ENCODE data around the gene PQBP1. TPM values are rescaled to one million over a fixed set of nuclear protein-coding genes. Genes with fewer than 3 reads are reported as not detected.

PQBP1 gene
- total and polyA plus RNA-seq, 4 donors, result 22.0 to 44.3 (median 37.3) TPM

DNA sequence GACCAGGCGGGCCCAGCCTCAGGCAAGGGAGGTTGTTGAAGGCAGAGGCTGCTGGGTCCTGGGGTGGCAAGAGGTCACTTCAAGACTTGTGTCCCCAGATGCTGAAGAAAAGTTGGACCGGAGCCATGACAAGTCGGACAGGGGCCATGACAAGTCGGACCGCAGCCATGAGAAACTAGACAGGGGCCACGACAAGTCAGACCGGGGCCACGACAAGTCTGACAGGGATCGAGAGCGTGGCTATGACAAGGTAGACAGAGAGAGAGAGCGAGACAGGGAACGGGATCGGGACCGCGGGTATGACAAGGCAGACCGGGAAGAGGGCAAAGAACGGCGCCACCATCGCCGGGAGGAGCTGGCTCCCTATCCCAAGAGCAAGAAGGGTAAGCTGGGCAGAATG lies 4.4 kb downstream of the PQBP1 start:
- Histone ChIP-seq H3K36me3 (ENCODE audit: control insufficient read depth in 4 of 4, insufficient read depth in 3 of 4, low read depth in 1 of 4, low read length in 3 of 4) (peaks cover 4 to 48% (median 12%) of the 10 kb centered on the region in 4 donors), H3K27me3 (ENCODE audit: control insufficient read depth in 4 of 4, insufficient read depth in 4 of 4, low read length in 3 of 4) (no peaks in the 10 kb centered on the region)
- 97% methylated on average over 20 of the region's 20 CpGs for WGBS

DNA sequence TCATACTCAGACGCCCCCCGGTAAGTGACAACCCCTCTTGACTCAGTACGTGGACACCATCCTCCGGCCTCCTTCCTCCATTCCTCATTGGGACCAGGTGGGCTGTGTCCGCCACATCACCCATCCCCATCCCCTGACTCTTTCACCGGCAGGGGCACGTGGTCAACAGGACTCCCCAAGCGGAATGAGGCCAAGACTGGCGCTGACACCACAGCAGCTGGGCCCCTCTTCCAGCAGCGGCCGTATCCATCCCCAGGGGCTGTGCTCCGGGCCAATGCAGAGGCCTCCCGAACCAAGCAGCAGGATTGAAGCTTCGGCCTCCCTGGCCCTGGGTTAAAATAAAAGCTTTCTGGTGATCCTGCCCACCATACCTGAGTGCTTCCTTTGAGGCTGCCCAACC lies 5.0 kb downstream of the PQBP1 start:
- TF ChIP-seq, protein P1, sequence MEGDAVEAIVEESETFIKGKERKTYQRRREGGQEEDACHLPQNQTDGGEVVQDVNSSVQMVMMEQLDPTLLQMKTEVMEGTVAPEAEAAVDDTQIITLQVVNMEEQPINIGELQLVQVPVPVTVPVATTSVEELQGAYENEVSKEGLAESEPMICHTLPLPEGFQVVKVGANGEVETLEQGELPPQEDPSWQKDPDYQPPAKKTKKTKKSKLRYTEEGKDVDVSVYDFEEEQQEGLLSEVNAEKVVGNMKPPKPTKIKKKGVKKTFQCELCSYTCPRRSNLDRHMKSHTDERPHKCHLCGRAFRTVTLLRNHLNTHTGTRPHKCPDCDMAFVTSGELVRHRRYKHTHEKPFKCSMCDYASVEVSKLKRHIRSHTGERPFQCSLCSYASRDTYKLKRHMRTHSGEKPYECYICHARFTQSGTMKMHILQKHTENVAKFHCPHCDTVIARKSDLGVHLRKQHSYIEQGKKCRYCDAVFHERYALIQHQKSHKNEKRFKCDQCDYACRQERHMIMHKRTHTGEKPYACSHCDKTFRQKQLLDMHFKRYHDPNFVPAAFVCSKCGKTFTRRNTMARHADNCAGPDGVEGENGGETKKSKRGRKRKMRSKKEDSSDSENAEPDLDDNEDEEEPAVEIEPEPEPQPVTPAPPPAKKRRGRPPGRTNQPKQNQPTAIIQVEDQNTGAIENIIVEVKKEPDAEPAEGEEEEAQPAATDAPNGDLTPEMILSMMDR (IDR thresholded peaks at IDR 0.05; ENCODE audit: low read depth, low read length, missing input control), result no peak
- no peak for TF ChIP-seq TAF1 (conservative IDR thresholded peaks at IDR 0.05)
- TF ChIP-seq HNF4A (conservative IDR thresholded peaks at IDR 0.05), result no peak
- TF ChIP-seq, protein P2, sequence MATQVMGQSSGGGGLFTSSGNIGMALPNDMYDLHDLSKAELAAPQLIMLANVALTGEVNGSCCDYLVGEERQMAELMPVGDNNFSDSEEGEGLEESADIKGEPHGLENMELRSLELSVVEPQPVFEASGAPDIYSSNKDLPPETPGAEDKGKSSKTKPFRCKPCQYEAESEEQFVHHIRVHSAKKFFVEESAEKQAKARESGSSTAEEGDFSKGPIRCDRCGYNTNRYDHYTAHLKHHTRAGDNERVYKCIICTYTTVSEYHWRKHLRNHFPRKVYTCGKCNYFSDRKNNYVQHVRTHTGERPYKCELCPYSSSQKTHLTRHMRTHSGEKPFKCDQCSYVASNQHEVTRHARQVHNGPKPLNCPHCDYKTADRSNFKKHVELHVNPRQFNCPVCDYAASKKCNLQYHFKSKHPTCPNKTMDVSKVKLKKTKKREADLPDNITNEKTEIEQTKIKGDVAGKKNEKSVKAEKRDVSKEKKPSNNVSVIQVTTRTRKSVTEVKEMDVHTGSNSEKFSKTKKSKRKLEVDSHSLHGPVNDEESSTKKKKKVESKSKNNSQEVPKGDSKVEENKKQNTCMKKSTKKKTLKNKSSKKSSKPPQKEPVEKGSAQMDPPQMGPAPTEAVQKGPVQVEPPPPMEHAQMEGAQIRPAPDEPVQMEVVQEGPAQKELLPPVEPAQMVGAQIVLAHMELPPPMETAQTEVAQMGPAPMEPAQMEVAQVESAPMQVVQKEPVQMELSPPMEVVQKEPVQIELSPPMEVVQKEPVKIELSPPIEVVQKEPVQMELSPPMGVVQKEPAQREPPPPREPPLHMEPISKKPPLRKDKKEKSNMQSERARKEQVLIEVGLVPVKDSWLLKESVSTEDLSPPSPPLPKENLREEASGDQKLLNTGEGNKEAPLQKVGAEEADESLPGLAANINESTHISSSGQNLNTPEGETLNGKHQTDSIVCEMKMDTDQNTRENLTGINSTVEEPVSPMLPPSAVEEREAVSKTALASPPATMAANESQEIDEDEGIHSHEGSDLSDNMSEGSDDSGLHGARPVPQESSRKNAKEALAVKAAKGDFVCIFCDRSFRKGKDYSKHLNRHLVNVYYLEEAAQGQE (IDR thresholded peaks at IDR 0.05), result no peak
- TF ChIP-seq, protein P3, sequence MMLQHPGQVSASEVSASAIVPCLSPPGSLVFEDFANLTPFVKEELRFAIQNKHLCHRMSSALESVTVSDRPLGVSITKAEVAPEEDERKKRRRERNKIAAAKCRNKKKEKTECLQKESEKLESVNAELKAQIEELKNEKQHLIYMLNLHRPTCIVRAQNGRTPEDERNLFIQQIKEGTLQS (IDR thresholded peaks at IDR 0.05), result no peak
- 93% methylated on average over 14 of the region's 14 CpGs for WGBS
- no peak for DNase-seq (ENCODE audit: low spot score)
- peaks cover 4 to 48% (median 12%) of the 10 kb centered on the region in 4 donors for H3K36me3 ChIP-seq (ENCODE audit: control insufficient read depth in 4 of 4, insufficient read depth in 3 of 4, low read depth in 1 of 4, low read length in 3 of 4)
- H3K9me3 ChIP-seq (ENCODE audit: control insufficient read depth in 4 of 4, low read length in 3 of 4), result no peaks in the 10 kb centered on the region
- H3K9ac ChIP-seq (ENCODE audit: low read depth in 1 of 2, low read length in 2 of 2), result no peak overlapping the region
- no peak overlapping the region for H3K4me3 ChIP-seq (ENCODE audit: low read depth in 1 of 3, low read length in 3 of 3)
- H3K27me3 ChIP-seq (ENCODE audit: control insufficient read depth in 4 of 4, insufficient read depth in 4 of 4, low read length in 3 of 4), result no peaks in the 10 kb centered on the region
- H3K4me1 ChIP-seq (ENCODE audit: control insufficient read depth in 4 of 4, insufficient read depth in 4 of 4, low read length in 3 of 4), result peaks cover 2 to 5% (median 3%) of the 10 kb centered on the region in 4 donors
- H3K27ac ChIP-seq (ENCODE audit: low read depth in 1 of 2, low read length in 2 of 2), result no peak overlapping the region

More for the DNA sequence above, 4.4 kb downstream of the PQBP1 start:
- DNase-seq (ENCODE audit: low spot score), result no peak
- H3K9ac ChIP-seq (ENCODE audit: low read depth in 1 of 2, low read length in 2 of 2), result no peak overlapping the region
- H3K4me1 ChIP-seq (ENCODE audit: control insufficient read depth in 4 of 4, insufficient read depth in 4 of 4, low read length in 3 of 4), result peaks cover 2 to 5% (median 3%) of the 10 kb centered on the region in 4 donors
- no peaks in the 10 kb centered on the region for H3K9me3 ChIP-seq (ENCODE audit: control insufficient read depth in 4 of 4, low read length in 3 of 4)
- TF ChIP-seq NR2F2 (IDR thresholded peaks at IDR 0.05), result no peak
- no peak for TF ChIP-seq RAD21 (IDR thresholded peaks at IDR 0.05)
- TF ChIP-seq, protein P4, sequence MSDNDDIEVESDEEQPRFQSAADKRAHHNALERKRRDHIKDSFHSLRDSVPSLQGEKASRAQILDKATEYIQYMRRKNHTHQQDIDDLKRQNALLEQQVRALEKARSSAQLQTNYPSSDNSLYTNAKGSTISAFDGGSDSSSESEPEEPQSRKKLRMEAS (IDR thresholded peaks at IDR 0.05), result no peak
- no peak for TF ChIP-seq TAF1 (conservative IDR thresholded peaks at IDR 0.05)
- no peak for TF ChIP-seq YY1 (IDR thresholded peaks at IDR 0.05)
- TF ChIP-seq, protein P3 (IDR thresholded peaks at IDR 0.05), result no peak
- no peak for TF ChIP-seq SP1 (IDR thresholded peaks at IDR 0.05)
- TF ChIP-seq, protein P2 (IDR thresholded peaks at IDR 0.05), result no peak
- no peak for TF ChIP-seq JUND (IDR thresholded peaks at IDR 0.05)
- TF ChIP-seq FOXA1 (IDR thresholded peaks at IDR 0.05), result no peak
- TF ChIP-seq HNF4A (conservative IDR thresholded peaks at IDR 0.05), result no peak
- TF ChIP-seq, protein P1 (IDR thresholded peaks at IDR 0.05; ENCODE audit: low read depth, low read length, missing input control), result no peak
- TF ChIP-seq HNF4G (IDR thresholded peaks at IDR 0.05), result no peak
- no peak for TF ChIP-seq RXRA (IDR thresholded peaks at IDR 0.05)
- no peak for TF ChIP-seq GABPA (IDR thresholded peaks at IDR 0.05 in 1 of 2, conservative IDR thresholded peaks at IDR 0.05 in 1 of 2)
- TF ChIP-seq EGR1 (IDR thresholded peaks at IDR 0.05; ENCODE audit: low read depth in 2 of 2), result no peak
- no peak overlapping the region for H3K27ac ChIP-seq (ENCODE audit: low read depth in 1 of 2, low read length in 2 of 2)
- H3K4me3 ChIP-seq (ENCODE audit: low read depth in 1 of 3, low read length in 3 of 3), result no peak overlapping the region

Data from liver (tissue), 9 donors.